HG03139 (cell line): ENCODE data around the gene TSPAN3.
A peak's percentile ranks its signal among the peaks of the same experiment; 100 is the strongest.

Source experiments
- ATAC-seq: cut with Tn5 transposase; IDR thresholded peaks from one replicate; pipeline ENCODE4 v1.9.1; 2021; ENCODE audit not compliant: unreplicated experiment

Gene TSPAN3

DNA sequence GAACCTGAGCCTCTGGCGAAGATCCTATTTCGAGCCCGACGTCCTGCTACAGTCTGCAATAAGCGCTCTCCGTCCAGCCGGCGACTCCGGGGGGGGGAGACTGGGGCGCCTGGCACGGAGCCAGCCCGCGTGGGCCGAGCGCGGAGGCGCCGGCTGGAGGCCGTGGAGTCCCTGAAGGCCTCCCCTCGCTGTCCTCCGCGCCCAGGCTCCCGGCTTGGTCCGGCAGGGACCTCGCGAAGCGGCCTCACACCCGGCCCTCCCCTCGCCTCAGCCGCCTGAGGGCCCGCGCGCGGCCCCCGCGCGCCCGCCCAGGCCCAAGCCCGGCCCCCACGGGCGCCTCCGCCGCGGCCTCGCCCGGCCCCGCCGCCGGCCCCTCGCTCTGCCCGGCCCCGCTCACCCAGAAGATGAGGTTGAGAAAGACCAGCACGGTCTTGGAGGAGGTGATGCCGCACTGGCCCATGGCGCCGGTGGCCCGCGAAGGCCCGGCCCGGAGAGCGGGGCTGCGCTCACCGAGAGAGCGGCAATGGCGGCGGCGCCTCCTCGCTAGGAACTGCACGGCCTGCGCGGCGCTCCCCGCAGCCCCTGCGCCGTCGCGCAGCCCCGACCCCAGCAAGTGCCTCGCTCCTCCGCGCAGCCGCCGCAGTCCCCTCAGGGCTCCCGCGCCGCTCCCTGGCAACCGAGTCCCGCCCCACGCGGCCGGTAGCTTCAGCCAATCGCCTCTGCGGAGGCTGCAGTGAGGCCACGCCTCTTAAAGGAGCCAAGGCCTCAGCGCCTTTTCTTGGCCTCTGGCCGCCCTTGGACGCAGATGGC, at the start of gene TSPAN3:
TSPAN3 (minus strand) TSS at position 615 of the 810 bp plus-strand sequence; CDS start at position 460, 155 bp downstream.
- ATAC-seq: peak; percentile 93

DNA sequence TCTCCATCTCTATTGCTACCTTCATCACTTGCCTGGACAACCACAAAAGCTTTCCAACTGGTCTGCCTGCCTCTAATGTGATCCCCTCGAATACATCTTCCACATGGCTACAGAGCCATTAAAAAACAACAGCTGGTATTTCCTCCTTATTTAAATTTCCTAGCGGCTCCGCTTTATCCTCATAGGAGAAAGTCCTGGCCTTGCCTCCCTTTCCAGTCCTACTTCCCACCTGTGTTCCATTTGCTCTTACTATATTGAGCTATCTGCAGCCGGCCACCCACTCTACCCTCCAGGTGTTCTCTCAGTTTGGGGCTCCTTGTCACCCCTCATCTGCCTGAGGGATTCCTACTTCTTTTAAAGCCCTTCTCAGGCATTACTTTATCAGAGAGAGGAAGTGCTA, 49.7 kb upstream of the TSPAN3 start:
- no peak for ATAC-seq

DNA sequence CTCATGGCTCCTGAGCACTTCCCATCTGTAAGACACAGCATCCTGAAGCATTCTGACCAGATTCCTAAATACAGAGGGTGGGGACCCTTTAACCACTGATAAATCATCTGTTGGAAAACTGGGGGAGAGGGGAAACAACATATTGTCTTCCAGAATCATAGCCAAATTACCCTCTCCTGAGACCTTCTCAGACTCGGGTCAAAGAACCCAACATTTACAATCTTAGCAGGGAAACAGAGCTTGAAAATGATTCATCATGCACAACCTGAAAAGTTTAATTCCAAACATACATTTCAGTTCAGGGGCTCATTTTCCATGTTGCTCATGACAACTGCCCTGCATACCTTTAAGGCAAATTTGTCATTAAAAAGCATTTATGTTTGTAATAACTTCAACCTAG, 48.5 kb upstream of the TSPAN3 start:
- ATAC-seq: no peak

DNA sequence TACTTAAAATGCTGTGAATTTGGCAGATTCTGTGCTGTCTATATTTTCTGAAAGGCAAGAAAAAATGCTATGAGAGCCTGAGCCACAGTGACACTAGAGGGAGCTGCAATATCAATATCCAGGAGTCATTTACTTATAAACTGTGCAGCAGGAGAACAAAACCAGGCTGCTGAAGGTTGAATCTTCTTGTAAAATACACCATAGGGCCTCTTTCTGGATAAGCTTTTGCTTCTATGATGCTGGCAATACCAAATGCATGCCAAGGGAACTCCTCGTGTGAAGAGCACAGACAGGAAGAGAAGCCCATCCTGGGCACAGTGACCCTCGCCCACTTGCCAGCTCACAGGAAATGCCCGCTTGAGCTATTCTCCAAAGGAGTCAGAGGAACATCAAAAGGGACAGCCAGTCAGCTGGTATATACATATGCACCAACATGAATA, 48.0 kb upstream of the TSPAN3 start:
- ATAC-seq: no peak

DNA sequence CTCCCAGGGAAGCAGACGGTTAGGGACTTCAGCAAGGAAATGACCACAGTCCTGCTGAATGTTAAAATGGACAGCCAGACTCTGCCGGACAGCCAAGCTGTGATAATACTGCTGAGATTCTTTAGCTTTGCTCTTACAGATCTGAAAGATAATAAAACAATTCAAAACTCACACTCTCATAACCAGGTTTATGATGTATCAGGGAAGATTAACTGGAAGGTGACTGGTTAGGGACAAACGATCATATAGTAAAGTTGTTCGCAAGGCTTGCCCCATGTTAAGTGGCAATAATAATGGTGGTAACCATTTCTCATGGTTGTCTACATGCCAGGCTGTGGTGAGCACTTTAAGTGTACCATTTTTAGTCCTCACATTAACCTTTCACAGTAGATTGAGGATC, 44.3 kb upstream of the TSPAN3 start:
- no peak for ATAC-seq

DNA sequence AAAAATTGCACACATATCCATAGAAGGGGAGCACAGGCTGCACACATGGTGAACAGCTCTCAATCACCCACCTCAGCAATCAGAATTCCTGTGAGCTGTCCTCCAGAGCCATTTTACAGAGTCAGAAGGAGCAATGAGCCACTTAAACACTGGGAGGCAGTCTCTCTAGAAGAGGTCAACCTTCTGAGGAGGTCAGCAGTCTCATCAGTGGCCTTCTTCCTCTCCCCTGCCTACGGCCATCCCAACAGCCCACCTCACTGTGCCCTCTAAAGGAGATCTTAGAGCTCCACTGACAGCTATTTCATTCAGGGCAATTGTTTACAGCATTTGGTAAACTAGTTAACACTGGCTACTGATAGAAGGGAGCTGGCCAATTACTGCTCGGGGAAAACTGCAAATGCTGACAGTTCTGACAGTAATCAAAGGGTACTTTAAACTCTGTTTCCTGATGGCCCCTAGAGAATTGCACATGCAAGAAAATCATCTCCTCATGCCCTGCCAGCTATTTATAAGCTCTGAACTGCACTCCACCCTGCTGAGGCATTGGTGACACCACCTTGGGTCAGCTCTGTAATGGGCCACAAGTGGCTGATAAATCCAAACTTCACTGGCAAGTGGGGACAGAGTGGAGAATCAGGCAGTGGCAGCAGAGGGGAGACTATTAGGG, 42.1 kb upstream of the TSPAN3 start:
- ATAC-seq: no peak

DNA sequence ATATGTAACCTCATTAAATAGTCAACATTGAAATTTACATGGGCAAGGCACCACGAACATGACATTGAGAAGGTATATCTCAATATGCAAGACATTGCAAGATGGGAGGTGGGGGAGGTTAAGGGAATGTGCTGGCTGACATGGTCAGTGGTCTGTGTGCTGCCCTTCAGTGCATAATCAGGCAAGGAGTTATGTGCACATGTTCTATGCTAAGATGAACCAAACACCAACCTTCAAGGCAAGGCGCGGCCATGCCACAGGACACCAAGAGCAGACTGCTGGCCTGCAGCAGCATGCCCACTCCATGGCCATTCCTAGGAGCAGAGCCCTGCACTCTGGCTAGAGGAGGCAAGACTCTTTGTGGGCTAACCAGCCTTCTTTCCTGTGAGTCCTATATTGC, 40.9 kb upstream of the TSPAN3 start:
- ATAC-seq: no peak

DNA sequence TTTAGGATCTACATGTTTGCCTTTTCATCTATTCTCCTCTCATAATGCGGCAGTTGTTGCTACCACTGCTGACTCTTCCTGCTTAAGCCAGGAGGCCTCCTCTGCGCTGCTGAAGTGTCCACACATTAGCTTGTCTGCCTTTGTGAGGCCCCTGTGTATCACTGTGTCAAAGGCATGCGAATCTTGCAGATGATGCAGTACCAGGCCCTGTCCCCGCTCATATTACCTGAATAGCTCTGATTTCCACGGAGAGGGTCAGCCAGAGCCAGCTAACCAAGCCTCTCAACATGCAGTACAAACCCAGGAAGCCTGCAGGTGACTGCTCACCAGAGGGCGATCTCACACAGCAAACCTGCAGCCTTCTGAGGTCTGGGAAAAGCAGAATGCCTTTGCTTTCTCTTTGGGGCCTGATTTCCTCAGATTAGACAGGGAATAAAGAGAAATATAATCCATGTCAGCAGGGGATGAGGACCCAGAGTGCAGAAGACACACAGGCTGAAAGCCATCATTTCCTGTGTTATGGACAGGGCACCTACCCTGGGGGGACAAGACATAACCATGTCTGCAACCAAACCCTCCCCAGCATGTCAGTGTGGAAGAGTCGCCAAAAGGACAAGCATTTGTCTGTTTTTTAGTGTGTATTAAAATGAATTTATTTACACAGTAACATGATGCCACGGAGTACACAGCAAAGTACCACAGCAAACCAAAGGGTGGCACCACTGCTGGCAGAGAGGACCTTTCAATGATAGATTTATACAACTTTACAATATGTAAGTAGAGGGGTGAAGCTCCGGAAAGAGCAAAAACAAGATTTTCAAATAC, 36.8 kb upstream of the TSPAN3 start:
- no peak for ATAC-seq

DNA sequence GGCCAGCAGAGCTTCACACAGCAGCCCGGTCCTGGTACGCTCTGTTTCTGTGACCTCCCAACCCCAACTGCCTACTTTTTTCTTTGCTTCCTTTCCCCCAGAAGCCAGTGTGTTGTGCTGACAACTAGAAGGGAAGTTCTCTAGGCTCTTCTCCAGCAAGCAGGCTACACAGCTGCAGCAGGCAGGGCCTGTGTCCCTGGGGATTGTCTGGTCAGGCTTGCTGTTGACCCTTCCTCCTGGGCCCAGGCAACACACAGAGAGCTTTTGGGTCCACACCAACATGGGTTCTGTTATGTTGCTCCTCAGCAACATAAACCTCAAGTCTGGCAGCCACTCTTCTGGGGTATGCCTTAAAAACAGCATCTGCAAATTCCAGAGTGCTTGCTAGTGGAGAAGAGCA, 36.2 kb upstream of the TSPAN3 start:
- ATAC-seq: no peak

DNA sequence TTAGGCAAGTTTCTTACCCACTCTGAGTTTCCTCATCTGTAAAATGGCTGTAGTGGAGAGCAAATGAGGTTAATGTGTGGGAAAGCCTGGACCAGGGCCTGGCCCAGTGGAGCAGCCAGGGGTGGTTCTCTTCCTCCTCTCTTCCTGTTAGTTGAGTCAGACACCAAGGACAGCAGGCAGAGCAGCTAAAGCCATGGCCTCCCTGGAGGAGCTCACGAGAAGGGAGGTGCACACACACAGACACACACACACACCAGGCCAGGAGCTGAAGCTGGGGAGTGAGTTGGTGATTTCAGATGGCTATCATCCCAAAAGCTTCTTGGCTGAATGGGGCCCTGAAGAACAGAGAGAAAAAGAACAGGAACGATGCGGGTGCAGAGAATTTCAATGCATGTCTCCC, 33.2 kb upstream of the TSPAN3 start:
- ATAC-seq: no peak

DNA sequence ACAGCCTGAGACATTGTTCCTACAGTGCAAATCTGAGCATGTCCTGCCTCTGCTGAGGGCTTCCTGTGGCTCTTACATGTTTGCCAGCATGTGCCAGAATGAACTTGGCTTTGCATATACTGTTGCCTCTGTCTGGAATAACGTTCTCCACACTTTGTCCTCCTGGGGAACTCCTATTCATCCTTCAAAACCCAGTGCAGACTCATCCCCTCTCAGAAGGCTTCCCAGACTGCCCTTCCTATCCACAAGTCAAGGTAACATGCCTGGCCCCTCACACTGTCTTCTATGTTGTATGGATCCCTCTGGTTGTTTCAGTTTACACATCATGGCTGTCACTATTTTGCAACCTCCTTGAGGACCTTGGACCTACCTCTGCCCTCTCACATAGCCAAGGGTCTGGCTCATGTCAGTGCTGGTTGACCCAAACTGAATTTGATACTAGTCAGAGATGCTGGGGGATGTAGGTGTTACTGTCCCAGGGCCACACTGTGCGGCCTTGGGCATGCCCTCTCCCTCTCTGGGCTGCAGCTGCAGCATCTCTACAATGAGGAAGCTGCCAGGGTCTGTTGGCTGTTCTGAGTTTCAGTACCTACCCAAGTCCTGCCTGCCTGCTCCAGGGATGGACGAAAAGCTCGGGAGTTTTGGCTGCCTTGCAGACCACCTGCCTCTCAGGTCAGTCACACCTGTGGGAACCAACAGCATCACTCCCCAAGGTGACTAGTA, 29.0 kb upstream of the TSPAN3 start:
- no peak for ATAC-seq

DNA sequence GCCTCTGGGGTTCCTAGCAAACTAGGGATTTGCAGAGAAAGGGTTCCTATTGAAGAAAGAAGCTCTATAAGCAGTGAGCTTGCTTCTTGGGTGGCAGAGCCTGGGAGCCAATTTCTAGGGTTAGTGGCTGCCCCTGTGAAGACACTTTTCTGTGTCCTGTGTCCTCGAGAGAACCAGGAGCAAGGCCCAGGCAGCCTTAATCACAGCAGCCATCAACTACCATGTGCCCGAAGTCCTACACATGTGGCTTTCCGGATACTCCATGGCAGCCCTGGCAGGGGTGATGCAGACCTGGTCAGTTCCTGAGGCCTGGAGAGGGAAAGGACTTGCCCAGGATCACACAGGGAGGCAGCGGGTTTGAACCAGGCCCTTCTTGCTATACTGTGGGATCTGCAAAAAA, 27.7 kb upstream of the TSPAN3 start:
- ATAC-seq: no peak

DNA sequence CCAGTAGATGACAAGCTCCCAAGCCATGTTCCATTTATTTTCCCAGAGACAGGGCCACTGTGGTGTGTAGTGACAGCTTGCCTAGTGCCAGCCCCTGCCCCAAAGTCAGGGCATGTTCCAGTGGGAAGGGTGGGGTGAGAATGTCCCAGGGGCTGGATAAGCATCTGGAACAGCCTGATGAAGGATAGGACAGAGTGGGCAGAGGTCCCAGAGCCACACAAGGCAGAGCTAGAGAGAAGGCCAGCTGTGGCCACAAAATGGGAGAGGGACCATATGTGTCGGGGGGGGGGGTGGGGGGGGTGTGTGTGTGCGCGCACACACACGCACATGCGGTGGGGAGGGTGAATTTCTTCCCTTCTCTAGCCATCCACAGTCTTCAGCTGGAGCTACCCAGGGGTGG, 27.0 kb upstream of the TSPAN3 start:
- ATAC-seq: no peak

DNA sequence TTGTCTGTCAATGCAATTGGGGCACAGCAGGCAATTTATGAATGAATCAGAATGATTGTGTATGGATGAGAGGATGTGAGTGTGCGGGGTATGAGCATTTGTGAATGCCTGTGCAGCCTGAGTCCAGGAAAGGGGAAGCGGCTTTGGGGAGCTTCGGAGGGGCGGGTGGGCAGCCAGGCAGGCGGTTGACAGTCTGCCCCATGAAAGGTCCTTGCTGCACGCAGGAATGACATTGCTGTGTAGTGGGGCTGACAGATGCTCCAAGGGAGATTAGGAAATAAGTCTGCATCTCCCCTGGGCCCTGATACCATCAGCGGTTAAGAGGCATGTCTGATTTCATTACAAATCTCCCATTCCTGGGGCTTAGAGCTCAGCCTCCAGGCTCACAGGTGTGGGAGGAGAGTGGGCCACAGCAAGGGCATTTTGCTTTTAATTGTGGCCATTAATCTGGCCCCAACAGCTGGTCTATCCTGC, 26.4 kb upstream of the TSPAN3 start:
- ATAC-seq: no peak

DNA sequence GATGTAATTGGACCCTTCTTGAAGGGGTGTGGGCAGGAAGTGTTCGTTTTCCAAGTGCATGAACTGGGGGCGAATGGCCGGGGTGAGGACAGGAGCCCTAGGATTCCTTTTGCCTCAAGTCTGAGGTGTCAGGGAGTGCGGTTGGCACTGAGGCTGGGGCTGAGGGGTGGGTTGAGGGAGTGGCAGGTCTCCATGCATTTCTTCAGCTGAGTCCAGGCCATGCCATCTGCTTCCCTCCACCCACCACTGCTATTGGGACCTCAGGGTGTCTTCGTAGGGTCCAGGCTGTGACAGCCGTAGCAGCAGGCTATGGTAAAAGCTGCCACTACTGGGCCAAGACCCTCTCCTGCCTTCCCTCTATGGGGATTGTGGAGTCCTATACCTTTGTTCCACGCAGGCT, 25.6 kb upstream of the TSPAN3 start:
- no peak for ATAC-seq

DNA sequence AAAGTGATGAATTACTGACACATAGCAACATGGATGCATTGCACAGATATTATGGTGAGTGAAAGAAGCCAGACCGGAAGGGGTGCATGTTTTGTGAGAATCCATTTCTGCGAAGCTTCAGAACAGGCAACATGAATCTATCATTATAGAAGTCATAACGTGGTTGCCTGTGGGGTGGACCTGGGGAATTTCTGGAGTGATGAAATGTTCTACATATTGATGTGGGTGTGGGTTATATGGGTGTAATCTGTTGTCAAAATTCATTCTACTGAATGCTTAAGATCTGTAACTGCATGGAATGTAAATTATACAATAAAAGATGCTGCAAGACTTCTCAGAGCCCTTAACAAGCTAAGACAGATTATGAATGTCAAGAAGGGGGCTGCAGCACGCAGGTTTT, 25.2 kb upstream of the TSPAN3 start:
- ATAC-seq: no peak

DNA sequence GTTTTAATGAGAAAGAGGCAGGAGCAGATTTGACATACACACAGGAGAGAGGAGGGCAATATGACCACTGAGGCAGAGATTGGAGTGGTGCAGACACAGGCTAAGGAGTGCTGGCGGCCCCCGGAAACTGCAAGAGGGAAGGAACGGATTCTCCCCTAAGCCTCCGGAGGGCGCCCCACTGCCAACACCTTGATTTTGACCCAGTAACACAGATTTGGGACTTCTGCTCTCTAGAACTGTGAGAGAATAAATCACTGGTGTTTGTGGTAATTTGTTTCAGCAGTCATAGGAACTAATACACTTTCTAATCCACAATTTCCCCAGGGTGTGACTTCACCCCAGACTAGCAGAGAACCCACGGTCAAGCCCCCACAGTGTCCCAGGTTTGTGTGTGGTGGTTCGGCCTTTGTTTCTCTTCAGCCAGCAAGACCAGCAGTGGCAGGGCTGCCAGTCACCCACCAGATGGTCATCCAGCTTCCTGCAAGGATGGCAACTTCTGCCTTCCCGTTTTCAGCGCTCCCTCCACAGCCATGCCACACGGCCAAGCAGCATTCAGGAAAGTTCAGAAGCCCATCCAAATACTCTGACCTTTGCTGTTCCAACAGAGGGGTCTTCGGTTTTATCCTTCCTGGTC, 23.6 kb upstream of the TSPAN3 start:
- no peak for ATAC-seq

DNA sequence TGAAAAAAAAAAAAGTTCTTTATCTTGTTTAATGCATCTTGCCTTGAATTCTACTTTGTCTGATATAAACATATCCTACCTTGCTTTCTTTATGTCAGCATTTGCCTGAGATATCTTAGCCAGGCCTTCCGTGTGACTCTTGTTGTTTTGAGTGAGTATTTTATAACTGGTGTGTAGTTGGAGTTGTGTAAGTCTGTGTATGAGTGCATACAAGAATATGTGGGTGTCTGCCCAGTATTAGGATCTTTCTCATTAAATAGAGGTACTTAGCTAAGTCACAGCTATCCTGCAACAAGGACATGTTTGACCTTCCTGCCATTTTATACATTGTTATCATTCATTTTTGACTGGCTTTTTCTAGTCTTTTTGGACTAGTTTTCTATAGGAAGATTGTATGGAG, 22.5 kb upstream of the TSPAN3 start:
- no peak for ATAC-seq

DNA sequence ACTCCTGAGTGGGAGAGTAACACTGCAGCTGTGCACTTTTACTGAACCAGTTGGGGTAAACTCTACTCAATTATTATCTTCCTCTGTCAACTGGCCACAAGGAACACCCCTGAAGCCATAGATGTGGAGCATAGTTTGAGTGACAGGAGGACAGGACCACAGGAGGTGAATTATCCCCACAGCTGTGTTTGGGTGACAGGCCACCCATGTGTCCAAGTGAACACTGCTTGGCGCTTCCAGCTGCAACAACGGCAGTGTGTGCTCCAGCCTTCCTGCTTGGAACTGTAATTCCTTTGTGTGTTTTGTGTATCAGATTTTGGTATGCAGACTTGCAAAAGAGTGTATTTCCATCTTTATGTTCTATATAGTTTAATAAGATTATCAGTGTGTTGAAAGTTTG, 20.2 kb upstream of the TSPAN3 start:
- no peak for ATAC-seq

DNA sequence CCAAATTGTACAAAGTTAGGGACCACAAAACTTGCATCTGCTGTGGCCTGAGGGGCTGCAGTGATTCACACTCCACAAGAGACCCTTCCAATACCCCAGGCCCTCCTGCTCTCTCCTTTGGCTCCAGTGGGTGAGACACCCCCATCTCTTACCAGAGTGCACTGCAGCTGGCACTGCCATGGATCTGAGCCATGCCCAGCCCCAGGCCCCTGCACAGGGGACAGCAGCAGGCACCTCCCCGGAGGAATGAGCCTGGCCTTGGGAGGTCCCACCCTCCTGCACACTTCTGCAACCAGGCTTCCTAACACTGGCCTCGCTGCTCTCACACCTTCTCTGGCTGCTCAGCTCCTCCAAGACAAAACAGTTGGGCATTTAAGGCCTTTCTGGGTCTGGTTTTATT, 16.3 kb upstream of the TSPAN3 start:
- no peak for ATAC-seq

DNA sequence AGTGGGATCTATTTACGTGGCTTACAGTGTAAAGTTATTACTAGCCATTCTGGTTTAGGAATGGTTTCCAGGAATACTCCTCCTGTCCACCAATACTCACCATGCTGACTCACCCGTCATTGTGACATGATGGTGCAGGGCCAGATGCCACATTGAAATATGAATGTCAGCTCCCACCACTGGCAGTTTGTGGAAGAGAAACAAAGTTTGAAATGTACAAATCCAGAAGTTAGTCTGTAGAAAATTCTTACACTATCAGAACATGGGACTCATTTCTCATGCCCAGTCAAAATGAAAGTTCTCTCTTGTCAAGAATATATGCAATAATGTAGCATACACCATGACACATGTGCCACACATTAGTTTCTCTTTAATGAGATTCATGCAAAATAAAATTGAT, 14.4 kb upstream of the TSPAN3 start:
- no peak for ATAC-seq
